H1 (cell line): ENCODE results near the gene OTOF. TPM values are rescaled to one million over a fixed set of nuclear protein-coding genes. Genes with fewer than 3 reads are reported as not detected.

ENCODE experiments used
- CTCF ChIA-PET: fragments of 300-600 bp; sonication (Branson Sonifier 250); formaldehyde crosslinking; loops from one replicate; lab custom pipeline; 2021; ENCODE audit not compliant: partially characterized antibody; lab: Charles Lee
- POLR2A ChIA-PET: fragments of 300-600 bp; sonication (Branson Sonifier 250); formaldehyde crosslinking; loops from one replicate; lab custom pipeline; 2021; ENCODE audit warnings: inconsistent platforms; ENCODE audit not compliant: partially characterized antibody; lab: Charles Lee
- DNase-seq, 2 experiments: peaks; one replicate each; pipeline versions ENCODE4 v3.0.0 to v3.0.0-alpha.2; 2010 to 2022; ENCODE audit warnings: low spot score in 2 of 2, low read depth in 1 of 2, mixed read lengths in 1 of 2
- FAIRE-seq: peaks from 2 replicates; lab custom pipeline; 2011; peaks lifted over from hg19 to GRCh38; lab: Jason Lieb, UNC
- H2AFZ ChIP-seq: 2 replicates; pipeline ENCODE4 v1.8.1; 2012; ENCODE audit warnings: low read length, inconsistent platforms
- H2AK5ac ChIP-seq: 2 replicates; pipeline ENCODE4 v1.6.1; 2013; ENCODE audit warnings: low read depth, low read length
- H2BK120ac ChIP-seq: replicated peaks from 2 replicates; pipeline ENCODE3; 2013; ENCODE audit warnings: low read depth, low read length, inconsistent platforms
- H2BK12ac ChIP-seq: 2 replicates; pipeline ENCODE4 v1.6.1; 2013; ENCODE audit warnings: low read depth, low read length
- H2BK15ac ChIP-seq: 2 replicates; pipeline ENCODE4 v1.6.1; 2013; ENCODE audit warnings: low read length
- H2BK20ac ChIP-seq: 2 replicates; pipeline ENCODE4 v1.6.1; 2013; ENCODE audit warnings: low read length
- H2BK5ac ChIP-seq: 2 replicates; pipeline ENCODE4 v1.6.1; 2013; ENCODE audit warnings: low read depth, low read length
- H3K14ac ChIP-seq: 2 replicates; pipeline ENCODE4 v1.6.1; 2013; ENCODE audit warnings: inconsistent platforms; ENCODE audit not compliant: insufficient read length
- H3K18ac ChIP-seq: 2 replicates; pipeline ENCODE4 v1.6.1; 2013; ENCODE audit warnings: low read length; ENCODE audit errors: extremely low read depth
- H3K23ac ChIP-seq: 2 replicates; pipeline ENCODE4 v1.6.1; 2013; ENCODE audit warnings: inconsistent platforms; ENCODE audit not compliant: insufficient read length
- H3K23me2 ChIP-seq: 2 replicates; pipeline ENCODE4 v1.6.1; 2013; ENCODE audit warnings: low read depth, low read length
- H3K27ac ChIP-seq: 2 replicates; pipeline ENCODE4 v1.6.1; 2011; ENCODE audit warnings: low read depth, low read length, inconsistent platforms
- H3K27me3 ChIP-seq, 4 experiments: replicated peaks in 1 of 4; 1 replicate in 1 of 4; 2 replicates in 3 of 4; pipeline versions ENCODE4 v1.6.1 to v1.8.1; 2011 to 2013; ENCODE audit warnings: low read length in 3 of 4, mild to moderate bottlenecking in 3 of 4, inconsistent platforms in 2 of 4, mixed read lengths in 2 of 4, moderate library complexity in 1 of 4; ENCODE audit not compliant: control insufficient read depth in 3 of 4, insufficient read depth in 3 of 4; ENCODE audit errors: extremely low read depth in 1 of 4
- H3K36me3 ChIP-seq, 4 experiments: 2 replicates each; pipeline versions ENCODE4 v1.6.1 to v1.8.1; 2011 to 2013; ENCODE audit warnings: mild to moderate bottlenecking in 4 of 4, low read length in 3 of 4, moderate library complexity in 2 of 4, control low read depth in 1 of 4, inconsistent platforms in 1 of 4; ENCODE audit not compliant: insufficient read depth in 4 of 4, control insufficient read depth in 2 of 4
- H3K4ac ChIP-seq: replicated peaks from 2 replicates; pipeline ENCODE3; 2013; ENCODE audit warnings: low read length, low read depth, mixed read lengths, inconsistent platforms; ENCODE audit not compliant: insufficient read length
- H3K4me1 ChIP-seq, 4 experiments: replicated peaks in 1 of 4; 1 replicate in 1 of 4; 2 replicates in 3 of 4; pipeline versions ENCODE4 v1.6.1 to v1.8.1; 2011 to 2013; ENCODE audit warnings: low read length in 3 of 4, inconsistent platforms in 2 of 4, mixed read lengths in 1 of 4; ENCODE audit not compliant: insufficient read depth in 4 of 4, control insufficient read depth in 3 of 4
- H3K4me2 ChIP-seq, 2 experiments: 2 replicates each; pipeline versions ENCODE4 v1.6.1 to v1.8.1; 2011 to 2013; ENCODE audit warnings: low read depth in 2 of 2, low read length in 2 of 2, control low read depth in 1 of 2, inconsistent platforms in 1 of 2, mild to moderate bottlenecking in 1 of 2; ENCODE audit not compliant: insufficient read depth in 1 of 2
- H3K4me3 ChIP-seq, 4 experiments: fragments of 200-600, 300-600 bp in 1 of 4; sonication (generic), shearing (Covaris generic), sonication (Bioruptor Twin) in 1 of 4; 2 replicates each; pipeline versions ENCODE4 v1.5.1 to v1.8.1; 2011 to 2016; ENCODE audit warnings: low read length in 4 of 4, low read depth in 3 of 4, control low read depth in 2 of 4, inconsistent platforms in 2 of 4, mild to moderate bottlenecking in 2 of 4, mixed read lengths in 1 of 4, moderate library complexity in 1 of 4; ENCODE audit not compliant: insufficient read depth in 2 of 4; ENCODE audit errors: extremely low read depth in 1 of 4
- H3K56ac ChIP-seq: replicated peaks from 2 replicates; pipeline ENCODE3; 2013; ENCODE audit warnings: low read depth, mild to moderate bottlenecking, mixed read lengths, low read length, inconsistent platforms; ENCODE audit not compliant: insufficient read length
- H3K79me1 ChIP-seq: 2 replicates; pipeline ENCODE4 v1.6.1; 2013; ENCODE audit warnings: low read depth, low read length, control low read depth
- H3K79me2 ChIP-seq, 2 experiments: 2 replicates each; pipeline versions ENCODE4 v1.6.1 to v1.8.1; 2012 to 2013; ENCODE audit warnings: low read length in 2 of 2, mild to moderate bottlenecking in 2 of 2, inconsistent platforms in 1 of 2; ENCODE audit not compliant: insufficient read depth in 2 of 2, control insufficient read depth in 1 of 2
- H3K9ac ChIP-seq, 4 experiments: replicated peaks in 1 of 4; 1 replicate in 1 of 4; 2 replicates in 3 of 4; pipeline versions ENCODE4 v1.6.1 to v1.8.1; 2011 to 2013; ENCODE audit warnings: low read depth in 3 of 4, low read length in 3 of 4, control low read depth in 2 of 4, mild to moderate bottlenecking in 2 of 4, moderate library complexity in 2 of 4, inconsistent platforms in 1 of 4; ENCODE audit errors: extremely low read depth in 1 of 4
- H3K9me3 ChIP-seq, 2 experiments: 2 replicates each; pipeline versions ENCODE4 v1.6.1 to v1.8.1; 2012 to 2013; ENCODE audit warnings: mild to moderate bottlenecking in 2 of 2, moderate library complexity in 2 of 2, control low read depth in 1 of 2, inconsistent platforms in 1 of 2, low read depth in 1 of 2, low read length in 1 of 2, mixed read lengths in 1 of 2; ENCODE audit not compliant: insufficient read depth in 2 of 2
- H4K20me1 ChIP-seq, 2 experiments: replicated peaks in 1 of 2; 2 replicates each; pipeline versions ENCODE3 to v1.8.1; 2011 to 2013; ENCODE audit warnings: inconsistent platforms in 2 of 2, low read length in 2 of 2, mild to moderate bottlenecking in 1 of 2; ENCODE audit not compliant: insufficient read depth in 2 of 2, control insufficient read depth in 1 of 2
- H4K5ac ChIP-seq: 2 replicates; pipeline ENCODE4 v1.6.1; 2013; ENCODE audit warnings: low read length, low read depth, mixed read lengths, inconsistent platforms; ENCODE audit not compliant: insufficient read length
- H4K8ac ChIP-seq: 2 replicates; pipeline ENCODE4 v1.8.0; 2013; ENCODE audit warnings: mild to moderate bottlenecking, moderate library complexity, low read length, inconsistent platforms; ENCODE audit not compliant: insufficient read depth; ENCODE audit errors: extremely low read depth
- H4K91ac ChIP-seq: replicated peaks from 2 replicates; pipeline ENCODE3; 2013; ENCODE audit warnings: low read length, mixed read lengths, inconsistent platforms; ENCODE audit not compliant: insufficient read length
- JUND ChIP-seq: IDR thresholded peaks from 2 replicates; pipeline ENCODE4 v1.6.1; 2011; ENCODE audit warnings: mild to moderate bottlenecking, improper control_type of control experiment, low read length
- NRF1 ChIP-seq: IDR thresholded peaks from 2 replicates; pipeline ENCODE4 v1.6.1; 2011; ENCODE audit warnings: mild to moderate bottlenecking, low read depth, low read length, improper control_type of control experiment
- POU5F1 ChIP-seq: IDR thresholded peaks from 2 replicates; pipeline ENCODE4 v1.6.1; 2011; ENCODE audit warnings: low read depth, mild to moderate bottlenecking, low read length, moderate library complexity
- SP4 ChIP-seq: IDR thresholded peaks from 2 replicates; pipeline ENCODE4 v1.6.1; 2012; ENCODE audit warnings: low read length, inconsistent platforms
- YY1 ChIP-seq: IDR thresholded peaks from 2 replicates; pipeline ENCODE4 v1.6.1; 2011; ENCODE audit warnings: low read depth, mild to moderate bottlenecking, low read length
- polyA plus RNA-seq, 7 experiments: library from polyadenylated mRNA; depleted of rRNA in 3 of 7; stranded (reverse) in 5 of 7; unstranded in 2 of 7; fragments of >200 nt in 5 of 7; fragments of 200-250 nt in 2 of 7; gene quantifications; 1 replicate in 5 of 7; 2 replicates in 1 of 7; 4 replicates in 1 of 7; pipeline versions ENCODE4 v1.2.1 to v1.2.3, GENCODE V29; 2011 to 2013; ENCODE audit warnings: missing spikeins in 2 of 7, mixed read lengths in 2 of 7
- total RNA-seq: library from RNA; stranded (reverse); fragmentation: NEBNext Ultra II Directional; extraction: Animal tissue kit (Norgen Biotek cat#: 25700); gene quantifications from 2 replicates; pipeline ENCODE4 v1.2.1, GENCODE V29; 2021
- TF ChIP-seq, protein P1 (sequence below): IDR thresholded peaks from 2 replicates; pipeline ENCODE4 v1.6.1; 2012; ENCODE audit warnings: inconsistent platforms
- TF ChIP-seq, protein P2 (sequence below): IDR thresholded peaks from 2 replicates; pipeline ENCODE4 v1.6.1; 2011; ENCODE audit warnings: low read length, improper control_type of control experiment

OTOF gene
- total and polyA plus RNA-seq, 2 of the 8 experiments (the other 6 are each of a cell fraction or from before 2014, with no cell fraction given) = 0.06 TPM; not detected in 1

DNA sequence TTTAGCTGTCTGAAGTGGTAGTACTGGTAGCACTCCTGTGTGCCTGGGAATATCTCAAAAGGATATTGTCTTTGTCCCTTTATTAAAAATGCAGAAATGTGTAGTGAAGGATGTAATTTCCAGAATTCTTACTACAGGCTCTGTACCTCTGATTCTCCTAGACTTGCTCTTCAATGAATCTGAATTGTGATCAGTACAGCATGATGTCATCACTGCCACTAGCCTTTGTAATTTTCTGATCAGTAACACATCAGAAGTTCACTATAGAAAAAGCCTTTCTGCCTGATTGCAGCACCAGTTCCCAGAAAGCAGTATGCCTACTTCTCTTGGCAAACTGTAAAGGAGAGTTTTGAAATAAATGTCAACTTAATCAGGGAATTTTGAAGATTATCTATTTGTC, 29.2 kb upstream of the OTOF start:
- Histone ChIP-seq H3K9ac (no peak overlapping the region), H3K14ac (no peak overlapping the region)
- no peak for TF ChIP-seq SP4
- TF ChIP-seq YY1 = no peak
- TF ChIP-seq, protein P1, sequence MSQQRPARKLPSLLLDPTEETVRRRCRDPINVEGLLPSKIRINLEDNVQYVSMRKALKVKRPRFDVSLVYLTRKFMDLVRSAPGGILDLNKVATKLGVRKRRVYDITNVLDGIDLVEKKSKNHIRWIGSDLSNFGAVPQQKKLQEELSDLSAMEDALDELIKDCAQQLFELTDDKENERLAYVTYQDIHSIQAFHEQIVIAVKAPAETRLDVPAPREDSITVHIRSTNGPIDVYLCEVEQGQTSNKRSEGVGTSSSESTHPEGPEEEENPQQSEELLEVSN = no peak
- TF ChIP-seq JUND = no peak
- TF ChIP-seq POU5F1 = no peak
- TF ChIP-seq NRF1 = no peak
- TF ChIP-seq, protein P2, sequence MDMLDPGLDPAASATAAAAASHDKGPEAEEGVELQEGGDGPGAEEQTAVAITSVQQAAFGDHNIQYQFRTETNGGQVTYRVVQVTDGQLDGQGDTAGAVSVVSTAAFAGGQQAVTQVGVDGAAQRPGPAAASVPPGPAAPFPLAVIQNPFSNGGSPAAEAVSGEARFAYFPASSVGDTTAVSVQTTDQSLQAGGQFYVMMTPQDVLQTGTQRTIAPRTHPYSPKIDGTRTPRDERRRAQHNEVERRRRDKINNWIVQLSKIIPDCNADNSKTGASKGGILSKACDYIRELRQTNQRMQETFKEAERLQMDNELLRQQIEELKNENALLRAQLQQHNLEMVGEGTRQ = no peak

More for the DNA sequence above, 29.2 kb upstream of the OTOF start:
- no peak overlapping the region for H3K56ac ChIP-seq
- no peak overlapping the region for H3K4me2 ChIP-seq
- no peak overlapping the region for H4K8ac ChIP-seq
- no peak overlapping the region for H3K4me3 ChIP-seq
- no peaks in the 10 kb centered on the region for H4K20me1 ChIP-seq
- no peak overlapping the region for H3K18ac ChIP-seq
- H4K91ac ChIP-seq = no peak overlapping the region
- ChIA-PET CTCF (interaction anchor here (1.2 to 6.8 kb wide), 2 partner anchors 10 to 13 kb away, joined by 3 to 51 read pairs; no protein-coding TSS in a partner anchor), POLR2A (no interaction called here)
- no peak overlapping the region for H2BK12ac ChIP-seq
- no peak overlapping the region for H4K5ac ChIP-seq
- no peak overlapping the region for H3K27ac ChIP-seq
- H3K36me3 ChIP-seq = no peaks in the 10 kb centered on the region
- H2BK15ac ChIP-seq = no peak overlapping the region
- DNase-seq (no peak), FAIRE-seq (no peak)
- H3K79me2 ChIP-seq = no peaks in the 10 kb centered on the region
- peaks cover 0 to 7% (median 6%) of the 10 kb centered on the region in 4 experiments; a peak in 4 of 7 replicates for H3K4me1 ChIP-seq
- H3K4ac ChIP-seq = no peak overlapping the region
- H2AFZ ChIP-seq = no peak overlapping the region
- peaks cover 3% of the 10 kb centered on the region; the same call in 1 of the 2 replicates for H3K23me2 ChIP-seq
- H3K27me3 ChIP-seq = peaks cover 0 to 18% (median 11%) of the 10 kb centered on the region in 4 experiments; a peak in 6 of 7 replicates
- no peak overlapping the region for H2BK20ac ChIP-seq
- no peak overlapping the region for H2BK120ac ChIP-seq
- no peak overlapping the region for H2BK5ac ChIP-seq
- no peak overlapping the region for H2AK5ac ChIP-seq
- no peaks in the 10 kb centered on the region for H3K9me3 ChIP-seq
- no peaks in the 10 kb centered on the region for H3K79me1 ChIP-seq
- H3K23ac ChIP-seq = no peak overlapping the region
